GM23248 (cell line): Measurements from ENCODE around the gene COL16A1.

Experiments
- EZH2 ChIP-seq: fragments of 200-600 bp; sonication (generic); IDR thresholded peaks from 2 replicates; pipeline ENCODE4 v1.6.1; 2018; ENCODE audit warnings: antibody characterized with exemption, mild to moderate bottlenecking; ENCODE audit not compliant: insufficient read depth, poor library complexity, severe bottlenecking
- EZH2phosphoT487 ChIP-seq: fragments of 200-600 bp; sonication (generic); IDR thresholded peaks from 2 replicates; pipeline ENCODE4 v1.6.1; 2018; ENCODE audit warnings: antibody characterized with exemption, moderate library complexity, mild to moderate bottlenecking, low read depth; ENCODE audit not compliant: insufficient read depth

DNA sequence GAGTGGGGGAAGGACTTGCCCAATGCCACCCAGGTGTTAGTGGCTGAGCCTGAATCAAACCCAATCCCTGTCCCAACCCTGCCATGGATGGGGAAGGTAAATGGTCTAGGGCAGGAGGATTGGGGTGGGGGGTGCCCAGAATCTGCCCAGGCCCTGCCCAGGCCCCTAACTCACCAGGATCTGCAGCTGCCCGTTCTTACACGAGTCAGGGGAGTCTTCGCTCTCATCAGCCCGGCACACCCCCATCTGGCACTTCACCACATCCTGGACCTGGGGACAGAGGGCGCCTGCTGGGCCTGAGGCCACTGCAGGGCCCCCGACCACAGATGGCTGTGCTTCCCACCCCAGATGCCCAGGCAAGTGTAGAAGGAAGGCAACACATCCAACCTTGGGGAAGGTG, 28.5 kb upstream of the COL16A1 start:
- TF ChIP-seq EZH2 = no peak
- no peak for TF ChIP-seq EZH2phosphoT487
